ENCODE results near the gene GALE.

GRCh38 chr1:23817633-23818032, 17.1 kb upstream of the GALE start:
- TF ChIP-seq, protein P1, sequence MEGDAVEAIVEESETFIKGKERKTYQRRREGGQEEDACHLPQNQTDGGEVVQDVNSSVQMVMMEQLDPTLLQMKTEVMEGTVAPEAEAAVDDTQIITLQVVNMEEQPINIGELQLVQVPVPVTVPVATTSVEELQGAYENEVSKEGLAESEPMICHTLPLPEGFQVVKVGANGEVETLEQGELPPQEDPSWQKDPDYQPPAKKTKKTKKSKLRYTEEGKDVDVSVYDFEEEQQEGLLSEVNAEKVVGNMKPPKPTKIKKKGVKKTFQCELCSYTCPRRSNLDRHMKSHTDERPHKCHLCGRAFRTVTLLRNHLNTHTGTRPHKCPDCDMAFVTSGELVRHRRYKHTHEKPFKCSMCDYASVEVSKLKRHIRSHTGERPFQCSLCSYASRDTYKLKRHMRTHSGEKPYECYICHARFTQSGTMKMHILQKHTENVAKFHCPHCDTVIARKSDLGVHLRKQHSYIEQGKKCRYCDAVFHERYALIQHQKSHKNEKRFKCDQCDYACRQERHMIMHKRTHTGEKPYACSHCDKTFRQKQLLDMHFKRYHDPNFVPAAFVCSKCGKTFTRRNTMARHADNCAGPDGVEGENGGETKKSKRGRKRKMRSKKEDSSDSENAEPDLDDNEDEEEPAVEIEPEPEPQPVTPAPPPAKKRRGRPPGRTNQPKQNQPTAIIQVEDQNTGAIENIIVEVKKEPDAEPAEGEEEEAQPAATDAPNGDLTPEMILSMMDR (IDR thresholded peaks at IDR 0.05; ENCODE audit: low read depth, low read length) = no peak
- no peak for TF ChIP-seq POLR2A (IDR thresholded peaks at IDR 0.05; ENCODE audit: extremely low read depth, insufficient read length)
